Neural progenitor cell (in vitro differentiated cells): Measurements from ENCODE around the gene SLC15A3. TPM values are rescaled to one million over a fixed set of nuclear protein-coding genes. Genes with fewer than 3 reads are reported as not detected.

Source experiments
- DNase-seq: peaks from one replicate; pipeline ENCODE4 v3.0.0-alpha.2; 2016; ENCODE audit warnings: low spot score
- H2AFZ ChIP-seq: fragments of 200-600 bp; sonication (generic); replicated peaks from 2 replicates; pipeline ENCODE4 v1.6.1; 2016; ENCODE audit warnings: antibody characterized with exemption
- H3F3A ChIP-seq: fragments of 200-600 bp; sonication (generic); 2 replicates; pipeline ENCODE4 v1.6.1; 2016; ENCODE audit warnings: antibody characterized with exemption, low read depth
- H3K27ac ChIP-seq: fragments of 200-600 bp; sonication (generic); 2 replicates; pipeline ENCODE4 v1.5.1; 2016; ENCODE audit warnings: mild to moderate bottlenecking
- H3K27me3 ChIP-seq: fragments of 200-600 bp; sonication (generic); 2 replicates; pipeline ENCODE4 v1.6.1; 2016; ENCODE audit warnings: mild to moderate bottlenecking, moderate library complexity
- H3K36me3 ChIP-seq: fragments of 200-600 bp; sonication (generic); 2 replicates; pipeline ENCODE4 v1.5.1; 2016
- H3K4me1 ChIP-seq: fragments of 200-600 bp; sonication (generic); 2 replicates; pipeline ENCODE4 v1.6.1; 2016; ENCODE audit warnings: mixed run types
- H3K4me2 ChIP-seq: fragments of 200-600 bp; sonication (generic); 2 replicates; pipeline ENCODE4 v1.6.1; 2016
- H3K4me3 ChIP-seq: fragments of 200-600 bp; sonication (generic); 2 replicates; pipeline ENCODE4 v1.5.1; 2016
- H3K79me2 ChIP-seq: fragments of 200-600 bp; sonication (generic); 2 replicates; pipeline ENCODE4 v1.6.1; 2016; ENCODE audit warnings: low read depth
- H3K9ac ChIP-seq: fragments of 200-600 bp; sonication (generic); 2 replicates; pipeline ENCODE4 v1.6.1; 2016
- H3K9me3 ChIP-seq: fragments of 200-600 bp; sonication (generic); 2 replicates; pipeline ENCODE4 v1.5.1; 2016; ENCODE audit warnings: low read depth
- H4K20me1 ChIP-seq: fragments of 200-600 bp; sonication (generic); 2 replicates; pipeline ENCODE4 v1.6.1; 2016; ENCODE audit warnings: low read depth
- H3K27ac Mint-ChIP-seq: 3 replicates; pipeline ENCODE4 v1.8.0; 2021; ENCODE audit warnings: mixed read lengths
- H3K27me3 Mint-ChIP-seq: 2 replicates; pipeline ENCODE4 v1.8.0; 2022; ENCODE audit warnings: low read depth, mild to moderate bottlenecking, inconsistent platforms, moderate library complexity, mixed read lengths; ENCODE audit not compliant: insufficient read depth
- H3K36me3 Mint-ChIP-seq: 3 replicates; pipeline ENCODE4 v1.8.0; 2021; ENCODE audit warnings: mixed read lengths
- H3K4me1 Mint-ChIP-seq: 3 replicates; pipeline ENCODE4 v1.8.0; 2021; ENCODE audit warnings: mixed read lengths
- H3K4me3 Mint-ChIP-seq: 3 replicates; pipeline ENCODE4 v1.8.0; 2021; ENCODE audit warnings: mild to moderate bottlenecking, moderate library complexity, mixed read lengths
- H3K9me3 Mint-ChIP-seq: 3 replicates; pipeline ENCODE4 v1.8.0; 2020; ENCODE audit warnings: mixed read lengths
- CTCF ChIP-seq: fragments of 200-600 bp; sonication (generic); IDR thresholded peaks from 2 replicates; pipeline ENCODE4 v1.5.1; 2017; ENCODE audit warnings: antibody characterized with exemption, mild to moderate bottlenecking
- EZH2 ChIP-seq: fragments of 200-600 bp; sonication (generic); IDR thresholded peaks from 2 replicates; pipeline ENCODE4 v1.6.1; 2017; ENCODE audit warnings: antibody characterized with exemption, mild to moderate bottlenecking, moderate library complexity
- EZH2phosphoT487 ChIP-seq: fragments of 200-600 bp; sonication (generic); IDR thresholded peaks from 2 replicates; pipeline ENCODE4 v1.6.1; 2017; ENCODE audit warnings: antibody characterized with exemption
- total RNA-seq: library from RNA; depleted of rRNA; stranded (reverse); fragments of >200 nt; gene quantifications from 2 replicates; pipeline ENCODE4 v1.2.3, GENCODE V29; 2015; ENCODE audit warnings: low replicate concordance

SLC15A3 gene
- total RNA-seq, 1 donor from 2014 or later: 1.4 TPM

GRCh38 chr11:60937811-60938210 lies 14.2 kb downstream of the SLC15A3 start:
- peaks cover 11% of the 10 kb centered on the region for H3K36me3 Mint-ChIP-seq
- H2AFZ ChIP-seq: no peak overlapping the region
- no peak overlapping the region for H3K4me3 Mint-ChIP-seq
- H3K9ac ChIP-seq: no peak overlapping the region
- H3K27ac Mint-ChIP-seq: peak overlapping the region; percentile 19
- H3K27ac ChIP-seq: no peak overlapping the region
- DNase-seq: no peak
- peaks cover under 1% of the 10 kb centered on the region for H3K4me1 ChIP-seq
- peaks cover 12% of the 10 kb centered on the region for H3K27me3 Mint-ChIP-seq
- no peaks in the 10 kb centered on the region for H3K27me3 ChIP-seq
- peaks cover 10% of the 10 kb centered on the region for H3K4me1 Mint-ChIP-seq
- no peak for TF ChIP-seq EZH2phosphoT487
- TF ChIP-seq CTCF: no peak
- no peak for TF ChIP-seq EZH2
- H3K36me3 ChIP-seq: no peaks in the 10 kb centered on the region
- H3K79me2 ChIP-seq: no peaks in the 10 kb centered on the region
- no peaks in the 10 kb centered on the region for H3K9me3 Mint-ChIP-seq
- no peak overlapping the region for H3K4me3 ChIP-seq
- H4K20me1 ChIP-seq: peaks cover 8% of the 10 kb centered on the region
- H3F3A ChIP-seq: peaks cover under 1% of the 10 kb centered on the region
- no peak overlapping the region for H3K4me2 ChIP-seq
- no peaks in the 10 kb centered on the region for H3K9me3 ChIP-seq

GRCh38 chr11:60937144-60937527 lies 14.8 kb downstream of the SLC15A3 start:
- Histone ChIP-seq H3K27me3 (no peaks in the 10 kb centered on the region), H3K9me3 (no peaks in the 10 kb centered on the region), H3K4me1 (peaks cover 7% of the 10 kb centered on the region), H3K4me3 (no peak overlapping the region), H4K20me1 (peaks cover 14% of the 10 kb centered on the region), H3F3A (peaks cover 4% of the 10 kb centered on the region), H2AFZ (no peak overlapping the region), H3K4me2 (no peak overlapping the region), H3K36me3 (no peaks in the 10 kb centered on the region), H3K27ac (no peak overlapping the region), H3K9ac (no peak overlapping the region), H3K79me2 (no peaks in the 10 kb centered on the region)
- no peak for DNase-seq
- H3K27me3 Mint-ChIP-seq: peaks cover 11% of the 10 kb centered on the region
- peak overlapping the region; percentile 25 for H3K27ac Mint-ChIP-seq
- no peak overlapping the region for H3K4me3 Mint-ChIP-seq
- H3K36me3 Mint-ChIP-seq: peaks cover 11% of the 10 kb centered on the region
- H3K9me3 Mint-ChIP-seq: no peaks in the 10 kb centered on the region
- H3K4me1 Mint-ChIP-seq: peaks cover 14% of the 10 kb centered on the region
- TF ChIP-seq CTCF: no peak
- TF ChIP-seq EZH2: no peak
- no peak for TF ChIP-seq EZH2phosphoT487

- Histone ChIP-seq H3K36me3 (no peaks in the 10 kb centered on the region), H3K9ac (no peak overlapping the region), H3K4me1 (peaks cover 8% of the 10 kb centered on the region), H2AFZ (no peak overlapping the region), H3K27ac (no peak overlapping the region), H3K27me3 (no peaks in the 10 kb centered on the region), H3K4me2 (no peak overlapping the region), H3K9me3 (no peaks in the 10 kb centered on the region), H3K79me2 (no peaks in the 10 kb centered on the region), H3F3A (peaks cover 4% of the 10 kb centered on the region), H4K20me1 (peaks cover 15% of the 10 kb centered on the region), H3K4me3 (no peak overlapping the region)
- no peak overlapping the region for H3K4me3 Mint-ChIP-seq
- no peaks in the 10 kb centered on the region for H3K9me3 Mint-ChIP-seq
- no peak for TF ChIP-seq CTCF
- no peak for TF ChIP-seq EZH2
- no peak for TF ChIP-seq EZH2phosphoT487
- no peak for DNase-seq
- peaks cover 16% of the 10 kb centered on the region for H3K4me1 Mint-ChIP-seq
- peak overlapping the region; percentile 25 for H3K27ac Mint-ChIP-seq
- peaks cover 11% of the 10 kb centered on the region for H3K36me3 Mint-ChIP-seq
- peaks cover 11% of the 10 kb centered on the region for H3K27me3 Mint-ChIP-seq
Observed at GRCh38 chr11:60936467-60937143, 15.4 kb downstream of the SLC15A3 start.
